Breast epithelium (tissue), 3 donors: ENCODE results near the gene CDK11B.

Experiments used
- CTCF ChIP-seq, 3 donors: fragments of 450-650 bp; IDR thresholded peaks; one replicate each; pipeline ENCODE4 v1.5.1; 2016 to 2017; ENCODE audit warnings: antibody characterized with exemption in 3 of 3, mild to moderate bottlenecking in 3 of 3, moderate library complexity in 3 of 3
- POLR2A ChIP-seq: fragments of 450-650 bp; IDR thresholded peaks from one replicate; pipeline ENCODE4 v1.6.1; 2016; ENCODE audit warnings: antibody characterized with exemption, mild to moderate bottlenecking, moderate library complexity
- POLR2AphosphoS5 ChIP-seq, 3 donors: sonication (generic); formaldehyde crosslinking; IDR thresholded peaks; one replicate each; pipeline ENCODE4 v1.6.1; 2017; ENCODE audit warnings: antibody characterized with exemption in 3 of 3

DNA sequence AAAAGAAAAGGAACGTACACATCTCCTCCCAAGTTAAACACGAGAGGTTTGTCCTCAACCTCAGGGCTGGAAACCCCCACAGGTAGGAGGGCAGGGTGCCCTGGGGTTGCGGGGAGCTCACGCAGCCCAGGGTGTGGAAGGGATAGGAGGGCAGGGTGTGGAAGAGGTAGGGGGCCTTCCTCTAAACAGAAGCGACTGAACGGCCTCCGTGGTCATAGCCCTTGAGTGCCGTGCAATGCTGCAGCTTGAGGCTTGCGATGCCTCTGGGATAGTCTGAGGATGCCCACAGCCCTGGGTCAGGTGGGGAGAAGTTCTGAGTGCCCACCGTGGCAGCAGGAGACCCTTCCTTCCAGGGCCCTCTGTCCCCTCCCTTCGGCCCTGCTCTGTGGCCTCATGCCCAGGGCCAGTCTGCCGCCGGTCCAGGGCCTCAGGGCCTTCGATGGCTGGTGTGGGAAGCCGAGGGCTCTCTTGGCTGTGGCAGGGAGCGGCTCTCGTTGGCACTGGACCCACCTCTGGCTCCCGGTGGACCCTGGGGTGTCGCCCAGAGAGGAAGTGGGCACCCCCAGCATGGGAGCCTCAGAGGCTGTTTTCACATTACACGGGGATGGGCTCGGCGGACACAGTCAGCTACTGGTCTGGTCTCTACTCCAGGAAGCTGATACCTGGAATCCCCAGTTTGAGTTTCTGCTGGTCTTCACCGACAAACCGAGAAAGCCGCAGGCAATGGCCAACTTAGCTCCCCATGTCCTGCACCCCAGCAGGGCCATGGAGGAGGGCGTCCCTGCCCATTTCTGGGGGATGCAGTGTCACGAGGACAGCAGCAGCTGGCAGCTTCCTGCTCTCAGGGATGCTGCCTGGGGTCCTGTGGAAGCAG lies 6.4 kb upstream of the CDK11B start:
- TF ChIP-seq POLR2A (no peak), CTCF (IDR thresholded peaks at IDR 0.05) (no peak), POLR2AphosphoS5 (IDR thresholded peaks at IDR 0.05) (no peak)
